ENCODE results near the gene ZMIZ2. TPM values are rescaled to one million over a fixed set of nuclear protein-coding genes. Genes with fewer than 3 reads are reported as not detected.

Gene ZMIZ2
- total RNA-seq: 7.1 and 10.1 TPM in 2 replicates

GRCh38 chr7:44748045-44748947 lies at the start of gene ZMIZ2:
ZMIZ2 (plus strand) TSS chr7:44748847; CDS start chr7:44756250, 7,403 bp downstream.

DNA sequence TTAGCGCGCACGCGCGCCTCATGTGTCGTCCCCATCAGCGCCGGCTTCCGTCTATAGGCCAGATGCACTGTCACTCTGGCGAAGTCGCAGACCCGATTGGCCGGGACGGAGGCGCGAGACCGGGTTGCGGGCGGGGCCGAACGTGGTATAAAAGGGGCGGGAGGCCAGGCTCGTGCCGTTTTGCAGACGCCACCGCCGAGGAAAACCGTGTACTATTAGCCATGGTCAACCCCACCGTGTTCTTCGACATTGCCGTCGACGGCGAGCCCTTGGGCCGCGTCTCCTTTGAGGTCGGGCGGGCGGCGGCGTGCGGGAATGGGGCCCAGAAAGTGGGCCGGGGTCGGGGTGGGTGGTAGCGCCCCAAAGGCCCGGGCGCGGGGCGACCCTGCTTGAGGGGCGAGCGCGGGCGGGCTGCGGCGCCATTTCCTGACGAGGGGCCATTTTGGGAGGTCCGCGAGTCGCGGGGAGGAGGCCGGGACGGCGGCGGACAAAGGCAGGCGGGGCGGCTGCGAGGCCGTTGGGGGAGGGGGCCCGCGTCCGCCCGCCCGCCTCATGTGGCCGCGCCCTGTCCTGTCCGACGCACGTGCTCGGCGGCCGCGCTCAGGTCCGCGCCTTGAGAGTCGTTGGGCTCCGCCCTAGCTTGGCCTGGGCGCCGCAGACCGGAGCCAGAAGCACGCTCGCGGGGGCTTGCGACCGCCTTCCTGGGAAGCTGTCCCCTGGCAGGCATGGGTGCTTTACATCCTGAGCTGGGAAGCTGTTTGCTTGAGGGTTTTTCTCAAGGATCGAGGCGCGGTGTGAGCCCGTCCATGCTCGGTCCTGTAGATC lies 48.1 kb downstream of the ZMIZ2 start, which contains the start of gene PPIA:
Gene PPIA, plus strand, starts transcription at position 178 of the 825 bp plus-strand sequence. Its CDS starts 44 bp downstream, at position 222.

Other genes starting within 250 kb of the ZMIZ2 start
- gene NPC1L1, start 207.5 kb upstream of the ZMIZ2 start, total RNA-seq: not detected in 2 replicates
- gene DDX56, start 174.9 kb upstream of the ZMIZ2 start, total RNA-seq: 62.3 and 67.3 TPM in 2 replicates
- gene TMED4, start 166.6 kb upstream of the ZMIZ2 start, total RNA-seq: 84.8 and 126 TPM in 2 replicates
- gene OGDH, start 142.2 kb upstream of the ZMIZ2 start, total RNA-seq: 113 and 126 TPM in 2 replicates
- gene PPIA, start 47.8 kb downstream of the ZMIZ2 start, total RNA-seq: 3,984 and 4,923 TPM in 2 replicates
- 151 and 162 TPM in 2 replicates for gene H2AZ2, start 99.2 kb downstream of the ZMIZ2 start, total RNA-seq
- gene PURB, start 136.7 kb downstream of the ZMIZ2 start, total RNA-seq: 6.3 and 7.4 TPM in 2 replicates
- gene MYO1G, start 230.2 kb downstream of the ZMIZ2 start, total RNA-seq: under 0.01 TPM in 1 of 2 replicates, not detected in the other

Data from myometrial cell (primary cell).